H4 (cell line): ENCODE measurements around the gene KCNMB1. TPM values are rescaled to one million over a fixed set of nuclear protein-coding genes. Genes with fewer than 3 reads are reported as not detected.

Experiments
- DNase-seq: peaks from one replicate; pipeline ENCODE4 v3.0.0-alpha.2; 2015; ENCODE audit warnings: low spot score
- total RNA-seq: library from RNA; depleted of rRNA; stranded (reverse); fragments of >200 nt; shearing (Covaris generic); gene quantifications from 2 replicates; pipeline ENCODE4 v1.2.3, GENCODE V29; 2014

KCNMB1 gene
- total RNA-seq, 1 experiment from 2014 or later, result not detected

GRCh38 chr5:170414786-170415185, 25.6 kb upstream of the KCNMB1 start:
- no peak for DNase-seq

- no peak for DNase-seq
Observed at GRCh38 chr5:170413897-170414296, 24.7 kb upstream of the KCNMB1 start.

GRCh38 chr5:170411100-170411499, 21.9 kb upstream of the KCNMB1 start:
- no peak for DNase-seq

GRCh38 chr5:170410401-170410800, 21.2 kb upstream of the KCNMB1 start:
- DNase-seq, result no peak

- no peak for DNase-seq
Observed at GRCh38 chr5:170408877-170409660, 19.9 kb upstream of the KCNMB1 start.

GRCh38 chr5:170408226-170408625, 19.1 kb upstream of the KCNMB1 start:
- no peak for DNase-seq

GRCh38 chr5:170407062-170407461, 17.9 kb upstream of the KCNMB1 start:
- DNase-seq, result no peak

- DNase-seq, result no peak
Observed at GRCh38 chr5:170405817-170406216, 16.6 kb upstream of the KCNMB1 start.

GRCh38 chr5:170404398-170404797, 15.2 kb upstream of the KCNMB1 start:
- DNase-seq, result no peak

GRCh38 chr5:170403675-170404074, 14.5 kb upstream of the KCNMB1 start:
- DNase-seq, result no peak

- DNase-seq, result no peak
Observed at GRCh38 chr5:170402508-170402907, 13.3 kb upstream of the KCNMB1 start.

- DNase-seq, result no peak
Observed at GRCh38 chr5:170397059-170397458, 7.9 kb upstream of the KCNMB1 start.

GRCh38 chr5:170393958-170394357, 4.8 kb upstream of the KCNMB1 start:
- no peak for DNase-seq

GRCh38 chr5:170393235-170393634, 4.1 kb upstream of the KCNMB1 start:
- DNase-seq, result no peak

- no peak for DNase-seq
Observed at GRCh38 chr5:170390472-170390871, 1.3 kb upstream of the KCNMB1 start.

- no peak for DNase-seq
Observed at GRCh38 chr5:170389550-170389892, 354 bp upstream of the KCNMB1 start.

- DNase-seq, result no peak
Observed at GRCh38 chr5:170387775-170388639, 1.2 kb downstream of the KCNMB1 start.

- DNase-seq, result no peak
Observed at GRCh38 chr5:170386743-170387395, 2.3 kb downstream of the KCNMB1 start.

- no peak for DNase-seq
Observed at GRCh38 chr5:170383227-170383626, 5.9 kb downstream of the KCNMB1 start.

GRCh38 chr5:170382790-170383189, 6.4 kb downstream of the KCNMB1 start:
- DNase-seq, result no peak

- no peak for DNase-seq
Observed at GRCh38 chr5:170380361-170380951, 8.7 kb downstream of the KCNMB1 start.

- no peak for DNase-seq
Observed at GRCh38 chr5:170378740-170379139, 10.4 kb downstream of the KCNMB1 start.
